LNCAP (cell line): ENCODE measurements around the gene OAT.

Source experiments
- CTCF ChIP-seq: fragments of 450-650 bp; IDR thresholded peaks from 2 replicates; pipeline ENCODE4 v1.5.1; 2017; ENCODE audit warnings: mild to moderate bottlenecking

OAT gene

DNA sequence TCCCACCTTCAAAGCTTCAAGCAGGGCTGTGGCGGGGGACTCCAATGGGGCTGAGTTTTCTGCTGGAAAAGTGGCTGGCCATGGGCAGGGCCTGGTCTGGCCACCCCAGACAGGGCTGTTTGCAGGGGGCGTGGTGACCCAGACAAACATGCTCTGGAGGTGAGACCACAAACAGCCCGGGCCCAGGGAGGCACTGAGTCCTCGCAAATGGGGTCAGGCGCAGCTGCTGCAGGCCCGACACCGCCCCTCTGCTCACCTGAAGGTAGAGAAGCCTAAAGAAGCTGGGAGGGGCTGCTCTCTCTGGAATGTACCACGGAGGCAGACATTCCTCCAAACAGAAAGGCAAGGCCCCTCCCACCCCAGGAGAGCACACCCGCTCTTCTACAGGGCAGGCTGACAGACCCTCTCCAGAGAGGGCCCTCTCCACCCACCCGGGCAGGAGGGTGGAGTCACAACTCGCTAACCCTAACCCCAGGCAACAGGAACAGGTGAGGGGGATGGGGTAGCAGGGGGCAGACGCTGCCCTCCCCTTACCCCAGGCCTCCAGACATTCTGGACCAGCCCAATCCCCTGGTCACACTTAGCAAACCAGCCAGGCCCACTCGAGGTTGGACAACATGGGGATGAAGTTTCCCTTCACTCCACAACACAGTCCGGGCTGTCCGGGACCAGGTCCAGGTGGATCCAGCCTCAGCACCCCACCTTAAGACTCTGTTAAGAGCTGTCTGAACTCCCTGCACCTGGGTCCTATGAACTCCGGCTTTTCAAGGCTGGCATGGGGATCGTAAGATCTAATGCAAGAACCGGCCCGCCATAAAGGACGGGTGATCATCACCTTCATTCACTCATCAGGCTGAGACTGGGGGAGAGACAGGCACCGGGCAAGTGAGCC, 32.3 kb downstream of the OAT start:
- no peak for TF ChIP-seq CTCF

DNA sequence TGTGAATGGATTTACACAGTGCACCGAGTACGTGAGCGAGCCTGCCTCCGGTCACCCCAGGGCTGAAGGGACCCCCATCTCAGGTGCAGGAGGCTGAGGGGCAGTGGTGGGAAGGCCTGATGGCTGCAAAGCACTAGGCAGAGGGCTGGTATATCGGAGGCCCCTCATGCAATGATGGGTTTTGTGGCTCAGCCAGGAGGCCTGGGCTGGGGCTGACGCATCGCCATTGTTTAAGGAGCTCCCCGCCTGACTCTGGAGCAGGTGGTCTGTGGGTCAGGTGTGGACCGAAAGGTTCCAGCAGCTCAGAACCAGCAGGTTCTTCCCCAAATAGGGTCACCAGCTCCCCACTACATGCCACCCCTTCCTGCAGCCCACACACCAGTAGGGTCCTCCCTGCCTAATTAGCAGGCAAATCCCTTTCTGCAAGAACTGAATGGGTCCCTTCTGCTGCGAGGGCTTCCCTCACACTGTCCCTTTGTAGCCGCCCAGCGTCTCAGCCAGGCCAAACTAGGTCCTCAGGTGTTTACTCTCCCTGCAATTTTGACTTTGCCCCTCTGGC, 33.0 kb downstream of the OAT start:
- TF ChIP-seq CTCF: no peak

GRCh38 chr10:124384591-124385190, 34.0 kb downstream of the OAT start:
- no peak for TF ChIP-seq CTCF

DNA sequence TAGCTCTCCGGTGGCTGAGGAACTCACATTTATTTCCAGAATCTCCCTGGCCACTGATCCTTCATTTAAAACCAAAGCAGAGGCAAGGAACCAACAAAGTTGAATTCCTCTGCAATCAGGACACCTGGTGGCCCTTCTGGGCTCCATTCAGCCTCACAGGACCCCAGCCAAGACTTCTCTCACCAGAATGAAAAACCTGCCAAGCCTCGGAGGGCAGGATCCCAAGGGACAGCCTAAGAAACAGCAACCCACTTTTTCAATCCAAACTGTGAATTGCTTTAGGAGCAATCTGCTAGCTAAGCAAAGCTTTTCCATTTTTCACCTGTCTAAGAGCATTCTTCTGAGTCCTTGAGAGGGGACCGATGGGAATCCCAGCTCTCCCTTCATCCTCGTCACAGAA, 34.6 kb downstream of the OAT start:
- TF ChIP-seq CTCF: no peak

- TF ChIP-seq CTCF: no peak
Measured at GRCh38 chr10:124383496-124383895, 35.2 kb downstream of the OAT start.

- no peak for TF ChIP-seq CTCF
Measured at GRCh38 chr10:124381011-124381611, 37.6 kb downstream of the OAT start.

GRCh38 chr10:124380256-124380995, 38.3 kb downstream of the OAT start:
- TF ChIP-seq CTCF: no peak
